Gastrocnemius medialis (tissue), 4 donors: Measurements from ENCODE around the gene HDAC5.

Experiments
- POLR2A ChIP-seq, 2 donors: fragments of 450-650 bp; IDR thresholded peaks; one replicate each; pipeline ENCODE4 v1.6.1; 2017; ENCODE audit warnings: antibody characterized with exemption in 2 of 2, mild to moderate bottlenecking in 2 of 2, moderate library complexity in 2 of 2
- TF ChIP-seq, protein P1 (sequence below), 5 experiments: fragments of 450-650 bp in 3 of 5; fragments of 200-600 bp in 2 of 5; sonication (generic) in 2 of 5; IDR thresholded peaks in 4 of 5; conservative IDR thresholded peaks in 1 of 5; 1 replicate in 4 of 5; 2 replicates in 1 of 5; pipeline ENCODE4 v1.5.1; 2016 to 2019; ENCODE audit warnings: antibody characterized with exemption in 5 of 5, mild to moderate bottlenecking in 3 of 5, moderate library complexity in 3 of 5

DNA sequence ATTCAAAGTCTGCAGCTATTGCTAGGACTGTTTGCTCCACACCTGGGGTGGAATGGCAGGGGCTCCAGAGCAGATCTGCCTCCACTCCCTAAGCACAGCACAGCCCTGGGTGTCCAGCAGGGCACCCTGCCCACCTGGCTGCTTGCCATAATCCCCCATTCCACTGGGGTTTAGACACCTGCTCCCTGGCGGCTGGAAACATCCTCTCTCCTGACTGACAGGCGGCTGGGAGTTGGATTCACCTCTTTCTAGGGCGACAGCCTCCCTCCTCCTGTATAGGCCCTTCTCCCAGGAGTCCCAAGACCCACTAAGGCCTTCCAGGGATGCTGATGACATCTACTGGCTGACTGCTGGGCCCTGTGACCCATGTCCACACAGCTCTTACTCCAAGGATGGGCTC lies 18.0 kb downstream of the HDAC5 start:
- TF ChIP-seq, protein P1, sequence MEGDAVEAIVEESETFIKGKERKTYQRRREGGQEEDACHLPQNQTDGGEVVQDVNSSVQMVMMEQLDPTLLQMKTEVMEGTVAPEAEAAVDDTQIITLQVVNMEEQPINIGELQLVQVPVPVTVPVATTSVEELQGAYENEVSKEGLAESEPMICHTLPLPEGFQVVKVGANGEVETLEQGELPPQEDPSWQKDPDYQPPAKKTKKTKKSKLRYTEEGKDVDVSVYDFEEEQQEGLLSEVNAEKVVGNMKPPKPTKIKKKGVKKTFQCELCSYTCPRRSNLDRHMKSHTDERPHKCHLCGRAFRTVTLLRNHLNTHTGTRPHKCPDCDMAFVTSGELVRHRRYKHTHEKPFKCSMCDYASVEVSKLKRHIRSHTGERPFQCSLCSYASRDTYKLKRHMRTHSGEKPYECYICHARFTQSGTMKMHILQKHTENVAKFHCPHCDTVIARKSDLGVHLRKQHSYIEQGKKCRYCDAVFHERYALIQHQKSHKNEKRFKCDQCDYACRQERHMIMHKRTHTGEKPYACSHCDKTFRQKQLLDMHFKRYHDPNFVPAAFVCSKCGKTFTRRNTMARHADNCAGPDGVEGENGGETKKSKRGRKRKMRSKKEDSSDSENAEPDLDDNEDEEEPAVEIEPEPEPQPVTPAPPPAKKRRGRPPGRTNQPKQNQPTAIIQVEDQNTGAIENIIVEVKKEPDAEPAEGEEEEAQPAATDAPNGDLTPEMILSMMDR (IDR thresholded peaks at IDR 0.05 in 4 of 5, conservative IDR thresholded peaks at IDR 0.05 in 1 of 5), result no peak
- peak in 1 of 2 donors; percentile 40 for TF ChIP-seq POLR2A (IDR thresholded peaks at IDR 0.05)
